ENCODE measurements around the gene VANGL1. TPM values are rescaled to one million over a fixed set of nuclear protein-coding genes. Genes with fewer than 3 reads are reported as not detected.

The VANGL1 gene
- total RNA-seq, 1 donor from 2014 or later: 9.9 TPM

- DNase-seq (ENCODE audit: low spot score): no peak
- Mint-ChIP-seq H3K27ac (no peak overlapping the region), H3K9me3 (no peaks in the 10 kb centered on the region), H3K4me3 (no peak overlapping the region), H3K36me3 (ENCODE audit: low read depth) (peaks cover 13% of the 10 kb centered on the region), H3K4me1 (ENCODE audit: low read depth) (peaks cover 5% of the 10 kb centered on the region), H3K27me3 (ENCODE audit: insufficient read depth) (peaks cover 6% of the 10 kb centered on the region)
- intact Hi-C loops (cut with micrococcal nuclease): loop anchor here (2.0 to 10.0 kb wide), 7 partner anchors 41 to 1887 kb away; partner anchors contain the start of genes ATP1A1 and CSDE1
Observed at GRCh38 chr1:115647919-115648650, 6.3 kb downstream of the VANGL1 start.

- Mint-ChIP-seq H3K27ac (no peak overlapping the region), H3K4me3 (no peak overlapping the region), H3K36me3 (ENCODE audit: low read depth) (peaks cover 14% of the 10 kb centered on the region), H3K4me1 (ENCODE audit: low read depth) (peaks cover 6% of the 10 kb centered on the region), H3K27me3 (ENCODE audit: insufficient read depth) (peaks cover 6% of the 10 kb centered on the region), H3K9me3 (no peaks in the 10 kb centered on the region)
- intact Hi-C loops (cut with micrococcal nuclease): loop anchor here (1.0 to 10.0 kb wide), 8 partner anchors 20 to 1886 kb away; partner anchors contain the start of genes ATP1A1 and CSDE1
- peak; percentile 36 for DNase-seq (ENCODE audit: low spot score)
Observed at GRCh38 chr1:115648717-115649691, 7.2 kb downstream of the VANGL1 start.

DNA sequence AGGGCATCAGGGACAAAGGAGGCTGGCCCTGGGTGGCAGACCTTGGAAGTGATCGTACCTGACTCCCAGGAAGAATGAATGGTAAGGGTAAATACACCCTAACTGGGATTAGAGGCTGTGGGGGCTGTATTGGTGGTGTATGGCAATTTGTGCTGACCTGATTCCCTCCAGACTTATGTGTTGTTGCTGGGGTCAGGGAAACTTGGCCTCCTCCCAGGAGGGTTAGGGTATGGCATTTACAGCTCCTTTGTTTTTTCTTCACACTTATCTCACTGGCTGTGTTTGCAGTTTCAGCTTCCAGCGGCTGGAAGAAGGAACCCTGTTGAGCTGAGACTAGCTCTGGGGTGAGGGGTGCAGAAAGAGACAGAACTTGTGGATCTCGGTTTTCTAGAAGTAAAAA, 8.2 kb downstream of the VANGL1 start:
- intact Hi-C loops (cut with micrococcal nuclease): loop anchor here (1.0 to 10.0 kb wide), 8 partner anchors 19 to 1885 kb away; partner anchors contain the start of genes ATP1A1 and CSDE1
- H3K4me3 Mint-ChIP-seq: no peak overlapping the region

GRCh38 chr1:115650961-115651360, 9.2 kb downstream of the VANGL1 start:
- Mint-ChIP-seq H3K4me3 (no peak overlapping the region), H3K4me1 (ENCODE audit: low read depth) (peaks cover 22% of the 10 kb centered on the region), H3K9me3 (no peaks in the 10 kb centered on the region), H3K36me3 (ENCODE audit: low read depth) (peaks cover 18% of the 10 kb centered on the region), H3K27me3 (ENCODE audit: insufficient read depth) (peaks cover 1% of the 10 kb centered on the region), H3K27ac (no peak overlapping the region)
- DNase-seq (ENCODE audit: low spot score): no peak
- intact Hi-C loops (cut with micrococcal nuclease): no loop called here

More for the DNA sequence above, 8.2 kb downstream of the VANGL1 start:
- no peak for DNase-seq (ENCODE audit: low spot score)
- H3K27me3 Mint-ChIP-seq (ENCODE audit: insufficient read depth): peaks cover 1% of the 10 kb centered on the region
- H3K4me1 Mint-ChIP-seq (ENCODE audit: low read depth): peaks cover 13% of the 10 kb centered on the region
- H3K27ac Mint-ChIP-seq: no peak overlapping the region
- H3K36me3 Mint-ChIP-seq (ENCODE audit: low read depth): peaks cover 16% of the 10 kb centered on the region
- no peaks in the 10 kb centered on the region for H3K9me3 Mint-ChIP-seq

DNA sequence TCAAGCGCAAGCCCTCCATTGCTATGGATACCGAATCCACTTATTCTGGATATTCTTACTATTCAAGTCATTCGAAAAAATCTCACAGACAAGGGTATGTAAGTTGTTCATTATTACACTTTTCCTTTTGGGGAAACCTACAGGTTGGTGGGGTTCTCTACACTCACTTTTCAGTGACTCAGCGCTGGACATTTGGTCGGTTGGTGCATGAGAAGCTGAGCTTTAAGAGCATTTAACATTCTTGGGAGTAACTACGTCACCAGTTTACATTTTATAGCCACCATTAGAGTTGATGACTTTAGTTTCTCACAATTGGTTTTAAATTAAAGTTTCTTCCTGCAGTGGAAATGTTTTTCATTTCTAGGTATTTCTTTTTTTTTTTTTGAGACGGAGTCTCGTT, 9.6 kb downstream of the VANGL1 start:
- H3K9me3 Mint-ChIP-seq: no peaks in the 10 kb centered on the region
- H3K36me3 Mint-ChIP-seq (ENCODE audit: low read depth): peaks cover 19% of the 10 kb centered on the region
- H3K27ac Mint-ChIP-seq: no peak overlapping the region
- intact Hi-C loops (cut with micrococcal nuclease): no loop called here
- H3K4me3 Mint-ChIP-seq: no peak overlapping the region
- H3K27me3 Mint-ChIP-seq (ENCODE audit: insufficient read depth): peaks cover 1% of the 10 kb centered on the region
- no peak for DNase-seq (ENCODE audit: low spot score)
- H3K4me1 Mint-ChIP-seq (ENCODE audit: low read depth): peaks cover 25% of the 10 kb centered on the region

- intact Hi-C loops (cut with micrococcal nuclease): no loop called here
- Mint-ChIP-seq H3K27me3 (ENCODE audit: insufficient read depth) (peaks cover 1% of the 10 kb centered on the region), H3K27ac (no peak overlapping the region), H3K4me1 (ENCODE audit: low read depth) (peaks cover 32% of the 10 kb centered on the region), H3K9me3 (no peaks in the 10 kb centered on the region), H3K4me3 (no peak overlapping the region), H3K36me3 (ENCODE audit: low read depth) (peaks cover 19% of the 10 kb centered on the region)
- DNase-seq (ENCODE audit: low spot score): no peak
Observed at GRCh38 chr1:115652236-115652788, 10.5 kb downstream of the VANGL1 start.

- no peak for DNase-seq (ENCODE audit: low spot score)
- no peak overlapping the region for H3K4me3 Mint-ChIP-seq
- no peak overlapping the region for H3K27ac Mint-ChIP-seq
- peaks cover 32% of the 10 kb centered on the region for H3K4me1 Mint-ChIP-seq (ENCODE audit: low read depth)
- intact Hi-C loops (cut with micrococcal nuclease): no loop called here
- H3K36me3 Mint-ChIP-seq (ENCODE audit: low read depth): peaks cover 30% of the 10 kb centered on the region
- peaks cover 1% of the 10 kb centered on the region for H3K27me3 Mint-ChIP-seq (ENCODE audit: insufficient read depth)
- no peaks in the 10 kb centered on the region for H3K9me3 Mint-ChIP-seq
Observed at GRCh38 chr1:115654125-115654524, 12.4 kb downstream of the VANGL1 start.

DNA sequence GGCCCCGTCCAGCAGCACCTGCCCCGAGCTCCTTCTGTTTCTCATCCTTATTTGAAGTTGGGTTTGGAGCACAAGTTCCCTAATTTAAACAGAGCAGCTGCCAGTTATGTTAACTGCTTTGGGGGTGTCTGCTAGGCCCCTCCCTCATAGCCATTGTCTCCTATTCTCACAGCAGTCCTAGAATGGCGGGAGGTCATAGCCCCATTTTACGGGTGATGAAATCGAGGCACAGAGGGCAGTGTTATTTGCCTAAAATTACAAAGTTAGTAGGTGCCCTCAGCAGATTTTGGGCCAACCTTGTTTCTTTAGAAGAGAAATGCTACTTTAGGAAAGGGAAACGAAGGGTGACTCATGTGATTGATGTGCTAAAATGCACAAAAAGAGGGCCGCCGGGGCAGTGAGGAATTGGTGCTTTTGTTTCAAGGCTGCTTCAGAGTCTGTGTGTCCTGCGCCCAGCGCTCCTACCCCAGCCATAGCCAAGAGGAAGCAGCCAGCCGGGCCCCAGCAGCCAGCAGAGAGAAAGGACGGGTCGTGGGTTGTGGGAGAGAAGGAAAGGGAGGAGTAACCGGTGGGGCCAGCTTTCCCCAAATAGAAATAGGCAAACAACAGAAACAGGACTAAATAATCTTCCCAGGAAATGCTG, 13.0 kb downstream of the VANGL1 start:
- peaks cover 33% of the 10 kb centered on the region for H3K36me3 Mint-ChIP-seq (ENCODE audit: low read depth)
- peaks cover 1% of the 10 kb centered on the region for H3K27me3 Mint-ChIP-seq (ENCODE audit: insufficient read depth)
- no peaks in the 10 kb centered on the region for H3K9me3 Mint-ChIP-seq
- intact Hi-C loops (cut with micrococcal nuclease): no loop called here
- H3K4me3 Mint-ChIP-seq: no peak overlapping the region
- H3K4me1 Mint-ChIP-seq (ENCODE audit: low read depth): peaks cover 32% of the 10 kb centered on the region
- peak overlapping the region; percentile 9 for H3K27ac Mint-ChIP-seq
- DNase-seq (ENCODE audit: low spot score): no peak

DNA sequence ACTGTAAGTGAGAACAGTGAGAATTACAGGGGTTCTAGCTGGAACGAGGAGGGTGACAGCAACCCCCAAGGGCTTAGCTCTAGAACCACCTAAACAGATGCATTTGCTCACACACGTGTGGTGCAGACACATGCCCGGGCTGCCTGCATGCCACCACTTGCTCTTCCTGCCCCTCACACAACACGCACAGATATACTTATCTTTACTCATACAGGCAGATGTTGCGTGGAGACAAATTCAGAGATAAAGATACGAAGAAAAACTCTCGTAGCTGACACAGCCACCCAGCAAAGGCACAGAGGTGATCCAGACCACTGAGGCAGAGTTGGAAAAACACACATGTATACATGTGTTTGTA, 13.5 kb downstream of the VANGL1 start:
- Mint-ChIP-seq H3K27me3 (ENCODE audit: insufficient read depth) (peaks cover 1% of the 10 kb centered on the region), H3K4me3 (no peak overlapping the region), H3K27ac (peak overlapping the region; percentile 9), H3K9me3 (no peaks in the 10 kb centered on the region), H3K36me3 (ENCODE audit: low read depth) (peaks cover 34% of the 10 kb centered on the region), H3K4me1 (ENCODE audit: low read depth) (peaks cover 32% of the 10 kb centered on the region)
- no peak for DNase-seq (ENCODE audit: low spot score)
- intact Hi-C loops (cut with micrococcal nuclease): no loop called here

- H3K36me3 Mint-ChIP-seq (ENCODE audit: low read depth): peaks cover 38% of the 10 kb centered on the region
- peaks cover 32% of the 10 kb centered on the region for H3K4me1 Mint-ChIP-seq (ENCODE audit: low read depth)
- intact Hi-C loops (cut with micrococcal nuclease): no loop called here
Observed at GRCh38 chr1:115655916-115656315, 14.1 kb downstream of the VANGL1 start.

DNA sequence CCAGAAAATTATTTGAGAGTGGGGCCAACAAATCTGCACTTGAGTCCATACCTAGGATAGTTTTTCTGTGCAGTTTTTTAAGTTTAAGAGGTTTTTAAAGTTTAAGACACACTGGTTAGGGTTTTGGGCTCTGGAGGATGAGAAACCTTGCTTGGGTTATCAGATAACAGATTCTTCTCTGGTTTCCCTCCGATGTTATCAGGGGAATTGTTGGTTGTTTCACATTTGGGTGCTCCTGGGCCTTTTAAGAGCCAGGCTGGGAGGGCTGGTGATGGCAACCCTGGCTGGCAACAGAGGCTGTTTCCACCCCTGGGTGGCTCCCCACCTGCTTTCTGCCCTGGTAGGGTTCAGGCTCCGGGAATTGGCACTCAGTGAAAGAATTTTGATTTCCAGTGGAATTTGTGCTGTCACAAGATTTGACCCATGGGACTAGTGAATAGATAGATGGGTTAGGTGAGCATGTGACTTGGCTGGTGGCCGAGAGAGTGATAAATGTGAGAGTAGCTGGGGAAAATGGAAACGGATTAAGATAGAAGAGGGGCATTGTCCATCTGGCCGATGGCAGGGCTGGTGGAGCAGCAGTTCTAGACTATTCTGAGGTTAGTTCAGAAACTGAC, 14.8 kb downstream of the VANGL1 start:
- peaks cover 1% of the 10 kb centered on the region for H3K27me3 Mint-ChIP-seq (ENCODE audit: insufficient read depth)
- peaks cover 32% of the 10 kb centered on the region for H3K4me1 Mint-ChIP-seq (ENCODE audit: low read depth)
- H3K27ac Mint-ChIP-seq: no peak overlapping the region
- no peaks in the 10 kb centered on the region for H3K9me3 Mint-ChIP-seq
- no peak overlapping the region for H3K4me3 Mint-ChIP-seq
- no peak for DNase-seq (ENCODE audit: low spot score)
- intact Hi-C loops (cut with micrococcal nuclease): no loop called here
- peaks cover 40% of the 10 kb centered on the region for H3K36me3 Mint-ChIP-seq (ENCODE audit: low read depth)

More at GRCh38 chr1:115655916-115656315, 14.1 kb downstream of the VANGL1 start:
- Mint-ChIP-seq H3K27me3 (ENCODE audit: insufficient read depth) (peaks cover 1% of the 10 kb centered on the region), H3K4me3 (no peak overlapping the region), H3K27ac (no peak overlapping the region), H3K9me3 (no peaks in the 10 kb centered on the region)
- DNase-seq (ENCODE audit: low spot score): no peak

DNA sequence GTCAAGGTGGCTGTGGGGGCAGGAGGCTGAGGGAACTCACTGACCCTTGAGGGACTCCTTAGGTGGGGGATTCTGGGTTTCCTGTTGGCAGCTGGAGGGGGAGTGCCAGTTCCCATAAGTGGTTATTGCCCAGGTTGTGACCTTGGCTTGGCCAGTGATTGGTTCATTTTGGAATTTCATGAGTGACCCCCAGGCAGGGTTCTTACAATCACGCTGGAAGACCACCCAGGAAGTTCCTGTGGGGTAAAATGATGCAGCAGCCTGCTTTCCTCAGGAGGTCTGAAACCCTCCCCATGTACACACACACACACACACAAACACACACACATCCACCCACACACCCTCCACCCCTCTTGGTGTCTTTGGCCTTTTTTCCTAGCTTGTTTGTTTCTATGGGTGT, 16.9 kb downstream of the VANGL1 start:
- H3K27ac Mint-ChIP-seq: no peak overlapping the region
- H3K36me3 Mint-ChIP-seq (ENCODE audit: low read depth): peaks cover 35% of the 10 kb centered on the region
- no peaks in the 10 kb centered on the region for H3K9me3 Mint-ChIP-seq
- H3K27me3 Mint-ChIP-seq (ENCODE audit: insufficient read depth): peaks cover 1% of the 10 kb centered on the region
- no peak overlapping the region for H3K4me3 Mint-ChIP-seq
- H3K4me1 Mint-ChIP-seq (ENCODE audit: low read depth): peaks cover 30% of the 10 kb centered on the region
- intact Hi-C loops (cut with micrococcal nuclease): no loop called here
- DNase-seq (ENCODE audit: low spot score): no peak

Data from activated T-helper 1 cell treated with anti-CD3 and anti-CD28 coated beads, Interleukin-12 subunit alpha, Interleukin-12 subunit beta, Interleukin-2, Interleukin-4 antibody, amounts not matched to agents 30 ng/mL and 10 ng/mL and 1 ng/mL, durations not matched to agents 14 hours and 24 hours and 36 hours (primary cell).